H1 (cell line): ENCODE results near the gene TCHH. TPM values are rescaled to one million over a fixed set of nuclear protein-coding genes. Genes with fewer than 3 reads are reported as not detected.

ENCODE experiments used
- CTCF ChIA-PET: fragments of 300-600 bp; sonication (Branson Sonifier 250); formaldehyde crosslinking; loops from one replicate; lab custom pipeline; 2021; ENCODE audit not compliant: partially characterized antibody; lab: Charles Lee
- POLR2A ChIA-PET: fragments of 300-600 bp; sonication (Branson Sonifier 250); formaldehyde crosslinking; loops from one replicate; lab custom pipeline; 2021; ENCODE audit warnings: inconsistent platforms; ENCODE audit not compliant: partially characterized antibody; lab: Charles Lee
- DNase-seq, 2 experiments: peaks; one replicate each; pipeline versions ENCODE4 v3.0.0 to v3.0.0-alpha.2; 2010 to 2022; ENCODE audit warnings: low spot score in 2 of 2, low read depth in 1 of 2, mixed read lengths in 1 of 2
- FAIRE-seq: peaks from 2 replicates; lab custom pipeline; 2011; peaks lifted over from hg19 to GRCh38; lab: Jason Lieb, UNC
- H2AFZ ChIP-seq: 2 replicates; pipeline ENCODE4 v1.8.1; 2012; ENCODE audit warnings: low read length, inconsistent platforms
- H2AK5ac ChIP-seq: 2 replicates; pipeline ENCODE4 v1.6.1; 2013; ENCODE audit warnings: low read depth, low read length
- H2BK120ac ChIP-seq: replicated peaks from 2 replicates; pipeline ENCODE3; 2013; ENCODE audit warnings: low read depth, low read length, inconsistent platforms
- H2BK12ac ChIP-seq: 2 replicates; pipeline ENCODE4 v1.6.1; 2013; ENCODE audit warnings: low read depth, low read length
- H2BK15ac ChIP-seq: 2 replicates; pipeline ENCODE4 v1.6.1; 2013; ENCODE audit warnings: low read length
- H2BK20ac ChIP-seq: 2 replicates; pipeline ENCODE4 v1.6.1; 2013; ENCODE audit warnings: low read length
- H2BK5ac ChIP-seq: 2 replicates; pipeline ENCODE4 v1.6.1; 2013; ENCODE audit warnings: low read depth, low read length
- H3K14ac ChIP-seq: 2 replicates; pipeline ENCODE4 v1.6.1; 2013; ENCODE audit warnings: inconsistent platforms; ENCODE audit not compliant: insufficient read length
- H3K18ac ChIP-seq: 2 replicates; pipeline ENCODE4 v1.6.1; 2013; ENCODE audit warnings: low read length; ENCODE audit errors: extremely low read depth
- H3K23ac ChIP-seq: 2 replicates; pipeline ENCODE4 v1.6.1; 2013; ENCODE audit warnings: inconsistent platforms; ENCODE audit not compliant: insufficient read length
- H3K23me2 ChIP-seq: 2 replicates; pipeline ENCODE4 v1.6.1; 2013; ENCODE audit warnings: low read depth, low read length
- H3K27ac ChIP-seq: 2 replicates; pipeline ENCODE4 v1.6.1; 2011; ENCODE audit warnings: low read depth, low read length, inconsistent platforms
- H3K27me3 ChIP-seq, 4 experiments: replicated peaks in 1 of 4; 1 replicate in 1 of 4; 2 replicates in 3 of 4; pipeline versions ENCODE4 v1.6.1 to v1.8.1; 2011 to 2013; ENCODE audit warnings: low read length in 3 of 4, mild to moderate bottlenecking in 3 of 4, inconsistent platforms in 2 of 4, mixed read lengths in 2 of 4, moderate library complexity in 1 of 4; ENCODE audit not compliant: control insufficient read depth in 3 of 4, insufficient read depth in 3 of 4; ENCODE audit errors: extremely low read depth in 1 of 4
- H3K36me3 ChIP-seq, 4 experiments: 2 replicates each; pipeline versions ENCODE4 v1.6.1 to v1.8.1; 2011 to 2013; ENCODE audit warnings: mild to moderate bottlenecking in 4 of 4, low read length in 3 of 4, moderate library complexity in 2 of 4, control low read depth in 1 of 4, inconsistent platforms in 1 of 4; ENCODE audit not compliant: insufficient read depth in 4 of 4, control insufficient read depth in 2 of 4
- H3K4ac ChIP-seq: replicated peaks from 2 replicates; pipeline ENCODE3; 2013; ENCODE audit warnings: low read length, low read depth, mixed read lengths, inconsistent platforms; ENCODE audit not compliant: insufficient read length
- H3K4me1 ChIP-seq, 4 experiments: replicated peaks in 1 of 4; 1 replicate in 1 of 4; 2 replicates in 3 of 4; pipeline versions ENCODE4 v1.6.1 to v1.8.1; 2011 to 2013; ENCODE audit warnings: low read length in 3 of 4, inconsistent platforms in 2 of 4, mixed read lengths in 1 of 4; ENCODE audit not compliant: insufficient read depth in 4 of 4, control insufficient read depth in 3 of 4
- H3K4me2 ChIP-seq, 2 experiments: 2 replicates each; pipeline versions ENCODE4 v1.6.1 to v1.8.1; 2011 to 2013; ENCODE audit warnings: low read depth in 2 of 2, low read length in 2 of 2, control low read depth in 1 of 2, inconsistent platforms in 1 of 2, mild to moderate bottlenecking in 1 of 2; ENCODE audit not compliant: insufficient read depth in 1 of 2
- H3K4me3 ChIP-seq, 4 experiments: fragments of 200-600, 300-600 bp in 1 of 4; sonication (generic), shearing (Covaris generic), sonication (Bioruptor Twin) in 1 of 4; 2 replicates each; pipeline versions ENCODE4 v1.5.1 to v1.8.1; 2011 to 2016; ENCODE audit warnings: low read length in 4 of 4, low read depth in 3 of 4, control low read depth in 2 of 4, inconsistent platforms in 2 of 4, mild to moderate bottlenecking in 2 of 4, mixed read lengths in 1 of 4, moderate library complexity in 1 of 4; ENCODE audit not compliant: insufficient read depth in 2 of 4; ENCODE audit errors: extremely low read depth in 1 of 4
- H3K56ac ChIP-seq: replicated peaks from 2 replicates; pipeline ENCODE3; 2013; ENCODE audit warnings: low read depth, mild to moderate bottlenecking, mixed read lengths, low read length, inconsistent platforms; ENCODE audit not compliant: insufficient read length
- H3K79me1 ChIP-seq: 2 replicates; pipeline ENCODE4 v1.6.1; 2013; ENCODE audit warnings: low read depth, low read length, control low read depth
- H3K79me2 ChIP-seq, 2 experiments: 2 replicates each; pipeline versions ENCODE4 v1.6.1 to v1.8.1; 2012 to 2013; ENCODE audit warnings: low read length in 2 of 2, mild to moderate bottlenecking in 2 of 2, inconsistent platforms in 1 of 2; ENCODE audit not compliant: insufficient read depth in 2 of 2, control insufficient read depth in 1 of 2
- H3K9ac ChIP-seq, 4 experiments: replicated peaks in 1 of 4; 1 replicate in 1 of 4; 2 replicates in 3 of 4; pipeline versions ENCODE4 v1.6.1 to v1.8.1; 2011 to 2013; ENCODE audit warnings: low read depth in 3 of 4, low read length in 3 of 4, control low read depth in 2 of 4, mild to moderate bottlenecking in 2 of 4, moderate library complexity in 2 of 4, inconsistent platforms in 1 of 4; ENCODE audit errors: extremely low read depth in 1 of 4
- H3K9me3 ChIP-seq, 2 experiments: 2 replicates each; pipeline versions ENCODE4 v1.6.1 to v1.8.1; 2012 to 2013; ENCODE audit warnings: mild to moderate bottlenecking in 2 of 2, moderate library complexity in 2 of 2, control low read depth in 1 of 2, inconsistent platforms in 1 of 2, low read depth in 1 of 2, low read length in 1 of 2, mixed read lengths in 1 of 2; ENCODE audit not compliant: insufficient read depth in 2 of 2
- H4K20me1 ChIP-seq, 2 experiments: replicated peaks in 1 of 2; 2 replicates each; pipeline versions ENCODE3 to v1.8.1; 2011 to 2013; ENCODE audit warnings: inconsistent platforms in 2 of 2, low read length in 2 of 2, mild to moderate bottlenecking in 1 of 2; ENCODE audit not compliant: insufficient read depth in 2 of 2, control insufficient read depth in 1 of 2
- H4K5ac ChIP-seq: 2 replicates; pipeline ENCODE4 v1.6.1; 2013; ENCODE audit warnings: low read length, low read depth, mixed read lengths, inconsistent platforms; ENCODE audit not compliant: insufficient read length
- H4K8ac ChIP-seq: 2 replicates; pipeline ENCODE4 v1.8.0; 2013; ENCODE audit warnings: mild to moderate bottlenecking, moderate library complexity, low read length, inconsistent platforms; ENCODE audit not compliant: insufficient read depth; ENCODE audit errors: extremely low read depth
- H4K91ac ChIP-seq: replicated peaks from 2 replicates; pipeline ENCODE3; 2013; ENCODE audit warnings: low read length, mixed read lengths, inconsistent platforms; ENCODE audit not compliant: insufficient read length
- JUN ChIP-seq: IDR thresholded peaks from 2 replicates; pipeline ENCODE4 v1.6.1; 2011; ENCODE audit warnings: low read depth, mild to moderate bottlenecking, improper control_type of control experiment, low read length
- polyA plus RNA-seq, 7 experiments: library from polyadenylated mRNA; depleted of rRNA in 3 of 7; stranded (reverse) in 5 of 7; unstranded in 2 of 7; fragments of >200 nt in 5 of 7; fragments of 200-250 nt in 2 of 7; gene quantifications; 1 replicate in 5 of 7; 2 replicates in 1 of 7; 4 replicates in 1 of 7; pipeline versions ENCODE4 v1.2.1 to v1.2.3, GENCODE V29; 2011 to 2013; ENCODE audit warnings: missing spikeins in 2 of 7, mixed read lengths in 2 of 7
- total RNA-seq: library from RNA; stranded (reverse); fragmentation: NEBNext Ultra II Directional; extraction: Animal tissue kit (Norgen Biotek cat#: 25700); gene quantifications from 2 replicates; pipeline ENCODE4 v1.2.1, GENCODE V29; 2021
- TF ChIP-seq, protein P1 (sequence below): fragments of 300-600 bp; sonication (generic); IDR thresholded peaks from 2 replicates; pipeline ENCODE4 v1.7.1; 2012; ENCODE audit warnings: low read length, moderate library complexity, mild to moderate bottlenecking, inconsistent platforms; ENCODE audit not compliant: insufficient replicate concordance

The TCHH gene
- total and polyA plus RNA-seq, 2 of the 8 experiments (the other 6 are each of a cell fraction or from before 2014, with no cell fraction given): 0.02 to 0.07 TPM

DNA sequence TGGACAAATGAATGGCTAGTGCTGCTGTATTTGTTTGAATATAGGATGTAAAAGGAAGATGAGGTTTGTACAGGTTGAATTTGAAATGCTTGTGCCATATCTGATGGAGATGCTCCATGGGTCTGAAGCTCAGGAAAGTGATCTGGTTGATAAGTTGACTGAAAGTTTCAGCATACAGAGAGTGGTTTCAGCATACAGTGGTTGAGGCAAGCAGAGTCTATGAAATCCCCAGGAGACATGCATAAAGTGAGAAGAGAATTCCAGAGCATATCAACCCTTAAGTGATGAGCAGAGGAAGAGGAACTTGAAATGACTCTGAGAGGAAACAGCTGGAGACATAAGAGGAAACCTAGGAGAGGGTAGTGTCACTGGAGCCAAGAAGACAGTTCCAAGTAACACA, 48.1 kb downstream of the TCHH start:
- H2BK12ac ChIP-seq: no peak overlapping the region
- H3K79me1 ChIP-seq: no peaks in the 10 kb centered on the region
- no peaks in the 10 kb centered on the region for H3K23me2 ChIP-seq
- H3K9ac ChIP-seq: no peak overlapping the region
- H2AK5ac ChIP-seq: no peak overlapping the region
- H3K4me1 ChIP-seq: no peaks in the 10 kb centered on the region
- no peak overlapping the region for H3K27ac ChIP-seq
- no peak overlapping the region for H3K4me2 ChIP-seq
- no peaks in the 10 kb centered on the region for H3K36me3 ChIP-seq
- no peak overlapping the region for H4K8ac ChIP-seq
- CTCF ChIA-PET: no interaction called here
- H2BK5ac ChIP-seq: no peak overlapping the region
- no peak overlapping the region for H4K91ac ChIP-seq
- H2BK15ac ChIP-seq: no peak overlapping the region
- no peak overlapping the region for H2AFZ ChIP-seq
- no peak overlapping the region for H3K4me3 ChIP-seq
- H3K9me3 ChIP-seq: peaks cover 19 to 30% of the 10 kb centered on the region in 2 experiments; a peak in 2 of 4 replicates
- H4K20me1 ChIP-seq: no peaks in the 10 kb centered on the region
- H2BK120ac ChIP-seq: no peak overlapping the region
- no peak overlapping the region for H3K56ac ChIP-seq
- H3K23ac ChIP-seq: no peak overlapping the region
- no peak overlapping the region for H3K18ac ChIP-seq
- POLR2A ChIA-PET: no interaction called here
- no peak overlapping the region for H3K4ac ChIP-seq
- H3K79me2 ChIP-seq: no peaks in the 10 kb centered on the region
- no peaks in the 10 kb centered on the region for H3K27me3 ChIP-seq
- no peak for DNase-seq
- no peak overlapping the region for H2BK20ac ChIP-seq
- no peak overlapping the region for H3K14ac ChIP-seq
- FAIRE-seq: no peak
- no peak overlapping the region for H4K5ac ChIP-seq
- TF ChIP-seq JUN: no peak
- TF ChIP-seq, protein P1, sequence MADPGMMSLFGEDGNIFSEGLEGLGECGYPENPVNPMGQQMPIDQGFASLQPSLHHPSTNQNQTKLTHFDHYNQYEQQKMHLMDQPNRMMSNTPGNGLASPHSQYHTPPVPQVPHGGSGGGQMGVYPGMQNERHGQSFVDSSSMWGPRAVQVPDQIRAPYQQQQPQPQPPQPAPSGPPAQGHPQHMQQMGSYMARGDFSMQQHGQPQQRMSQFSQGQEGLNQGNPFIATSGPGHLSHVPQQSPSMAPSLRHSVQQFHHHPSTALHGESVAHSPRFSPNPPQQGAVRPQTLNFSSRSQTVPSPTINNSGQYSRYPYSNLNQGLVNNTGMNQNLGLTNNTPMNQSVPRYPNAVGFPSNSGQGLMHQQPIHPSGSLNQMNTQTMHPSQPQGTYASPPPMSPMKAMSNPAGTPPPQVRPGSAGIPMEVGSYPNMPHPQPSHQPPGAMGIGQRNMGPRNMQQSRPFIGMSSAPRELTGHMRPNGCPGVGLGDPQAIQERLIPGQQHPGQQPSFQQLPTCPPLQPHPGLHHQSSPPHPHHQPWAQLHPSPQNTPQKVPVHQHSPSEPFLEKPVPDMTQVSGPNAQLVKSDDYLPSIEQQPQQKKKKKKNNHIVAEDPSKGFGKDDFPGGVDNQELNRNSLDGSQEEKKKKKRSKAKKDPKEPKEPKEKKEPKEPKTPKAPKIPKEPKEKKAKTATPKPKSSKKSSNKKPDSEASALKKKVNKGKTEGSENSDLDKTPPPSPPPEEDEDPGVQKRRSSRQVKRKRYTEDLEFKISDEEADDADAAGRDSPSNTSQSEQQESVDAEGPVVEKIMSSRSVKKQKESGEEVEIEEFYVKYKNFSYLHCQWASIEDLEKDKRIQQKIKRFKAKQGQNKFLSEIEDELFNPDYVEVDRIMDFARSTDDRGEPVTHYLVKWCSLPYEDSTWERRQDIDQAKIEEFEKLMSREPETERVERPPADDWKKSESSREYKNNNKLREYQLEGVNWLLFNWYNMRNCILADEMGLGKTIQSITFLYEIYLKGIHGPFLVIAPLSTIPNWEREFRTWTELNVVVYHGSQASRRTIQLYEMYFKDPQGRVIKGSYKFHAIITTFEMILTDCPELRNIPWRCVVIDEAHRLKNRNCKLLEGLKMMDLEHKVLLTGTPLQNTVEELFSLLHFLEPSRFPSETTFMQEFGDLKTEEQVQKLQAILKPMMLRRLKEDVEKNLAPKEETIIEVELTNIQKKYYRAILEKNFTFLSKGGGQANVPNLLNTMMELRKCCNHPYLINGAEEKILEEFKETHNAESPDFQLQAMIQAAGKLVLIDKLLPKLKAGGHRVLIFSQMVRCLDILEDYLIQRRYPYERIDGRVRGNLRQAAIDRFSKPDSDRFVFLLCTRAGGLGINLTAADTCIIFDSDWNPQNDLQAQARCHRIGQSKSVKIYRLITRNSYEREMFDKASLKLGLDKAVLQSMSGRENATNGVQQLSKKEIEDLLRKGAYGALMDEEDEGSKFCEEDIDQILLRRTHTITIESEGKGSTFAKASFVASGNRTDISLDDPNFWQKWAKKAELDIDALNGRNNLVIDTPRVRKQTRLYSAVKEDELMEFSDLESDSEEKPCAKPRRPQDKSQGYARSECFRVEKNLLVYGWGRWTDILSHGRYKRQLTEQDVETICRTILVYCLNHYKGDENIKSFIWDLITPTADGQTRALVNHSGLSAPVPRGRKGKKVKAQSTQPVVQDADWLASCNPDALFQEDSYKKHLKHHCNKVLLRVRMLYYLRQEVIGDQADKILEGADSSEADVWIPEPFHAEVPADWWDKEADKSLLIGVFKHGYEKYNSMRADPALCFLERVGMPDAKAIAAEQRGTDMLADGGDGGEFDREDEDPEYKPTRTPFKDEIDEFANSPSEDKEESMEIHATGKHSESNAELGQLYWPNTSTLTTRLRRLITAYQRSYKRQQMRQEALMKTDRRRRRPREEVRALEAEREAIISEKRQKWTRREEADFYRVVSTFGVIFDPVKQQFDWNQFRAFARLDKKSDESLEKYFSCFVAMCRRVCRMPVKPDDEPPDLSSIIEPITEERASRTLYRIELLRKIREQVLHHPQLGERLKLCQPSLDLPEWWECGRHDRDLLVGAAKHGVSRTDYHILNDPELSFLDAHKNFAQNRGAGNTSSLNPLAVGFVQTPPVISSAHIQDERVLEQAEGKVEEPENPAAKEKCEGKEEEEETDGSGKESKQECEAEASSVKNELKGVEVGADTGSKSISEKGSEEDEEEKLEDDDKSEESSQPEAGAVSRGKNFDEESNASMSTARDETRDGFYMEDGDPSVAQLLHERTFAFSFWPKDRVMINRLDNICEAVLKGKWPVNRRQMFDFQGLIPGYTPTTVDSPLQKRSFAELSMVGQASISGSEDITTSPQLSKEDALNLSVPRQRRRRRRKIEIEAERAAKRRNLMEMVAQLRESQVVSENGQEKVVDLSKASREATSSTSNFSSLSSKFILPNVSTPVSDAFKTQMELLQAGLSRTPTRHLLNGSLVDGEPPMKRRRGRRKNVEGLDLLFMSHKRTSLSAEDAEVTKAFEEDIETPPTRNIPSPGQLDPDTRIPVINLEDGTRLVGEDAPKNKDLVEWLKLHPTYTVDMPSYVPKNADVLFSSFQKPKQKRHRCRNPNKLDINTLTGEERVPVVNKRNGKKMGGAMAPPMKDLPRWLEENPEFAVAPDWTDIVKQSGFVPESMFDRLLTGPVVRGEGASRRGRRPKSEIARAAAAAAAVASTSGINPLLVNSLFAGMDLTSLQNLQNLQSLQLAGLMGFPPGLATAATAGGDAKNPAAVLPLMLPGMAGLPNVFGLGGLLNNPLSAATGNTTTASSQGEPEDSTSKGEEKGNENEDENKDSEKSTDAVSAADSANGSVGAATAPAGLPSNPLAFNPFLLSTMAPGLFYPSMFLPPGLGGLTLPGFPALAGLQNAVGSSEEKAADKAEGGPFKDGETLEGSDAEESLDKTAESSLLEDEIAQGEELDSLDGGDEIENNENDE: no peak
